ENCODE data around the gene C9orf153.
A peak's percentile ranks its signal among the peaks of the same experiment; 100 is the strongest.
"Not testable (repeated sequence)": the region's sequence is repeated elsewhere in the genome, so short reads cannot be mapped to it uniquely, and the experiment has no call there.

The C9orf153 gene

DNA sequence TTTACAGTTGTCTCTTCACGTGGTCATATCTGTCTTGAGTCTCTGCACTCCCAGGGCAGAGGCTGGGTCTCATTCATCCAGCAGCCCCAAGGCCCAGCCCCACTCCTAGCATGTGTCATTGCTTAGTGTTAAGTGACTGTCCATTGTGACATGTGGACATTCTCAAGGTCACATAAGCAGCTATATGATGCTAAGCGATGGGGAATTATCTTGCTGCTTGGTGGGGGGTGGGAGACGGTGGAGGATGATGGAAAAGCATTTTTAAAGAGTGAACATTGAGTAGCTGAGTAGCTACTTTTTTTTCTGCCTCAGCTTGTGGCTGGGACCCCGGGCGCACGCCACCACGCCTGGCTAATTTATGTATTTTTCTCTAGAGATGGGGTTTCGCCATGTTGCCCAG, at the start of gene C9orf153:
Gene C9orf153, minus strand, starts transcription at position 101 of the 400 bp plus-strand sequence. CDS start 30,054 bp downstream, outside the sequence.
- no peak for DNase-seq (ENCODE audit: low spot score)

DNA sequence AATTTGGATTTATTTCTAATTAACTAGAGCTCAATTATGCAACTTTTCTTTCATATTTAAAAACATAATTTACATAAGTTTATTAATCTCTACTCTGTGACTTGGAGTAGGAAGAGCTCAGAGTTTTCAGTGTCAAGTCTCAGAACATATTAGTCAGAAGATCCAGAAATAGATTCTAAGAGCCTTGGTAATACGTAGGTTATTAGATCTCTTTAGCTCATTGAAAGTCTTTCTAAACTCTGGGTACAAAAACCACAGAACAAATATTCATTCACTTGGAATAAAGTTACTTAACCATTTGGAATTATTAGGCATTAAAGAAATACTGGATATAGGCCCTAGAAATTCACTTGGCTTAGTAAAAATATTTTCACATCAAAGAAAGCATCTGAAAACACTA, 49.2 kb upstream of the C9orf153 start:
- DNase-seq (ENCODE audit: low spot score): no peak

DNA sequence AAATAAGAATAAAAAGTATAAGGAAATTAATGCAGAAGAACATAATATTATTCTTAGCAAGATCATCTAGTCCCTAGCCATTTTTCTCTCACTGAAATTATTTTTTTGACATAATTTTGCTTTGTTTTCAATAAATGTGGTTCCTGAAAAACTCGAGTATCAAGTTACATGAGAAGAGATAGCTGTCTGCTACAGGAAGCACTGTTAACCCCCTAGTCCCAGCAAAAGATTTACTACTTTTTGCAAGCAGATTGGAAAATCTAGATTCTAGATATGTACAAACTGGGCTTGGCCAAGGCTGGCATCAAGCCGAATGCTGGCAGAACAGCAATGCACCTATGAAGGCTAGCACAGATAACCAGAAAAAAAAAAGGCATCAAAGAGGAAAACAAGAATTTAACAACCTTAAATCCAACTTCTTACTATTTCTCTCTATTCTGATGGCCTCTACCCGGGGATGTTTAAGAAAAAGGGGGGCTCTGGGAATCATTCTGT, 44.8 kb upstream of the C9orf153 start:
- no peak for DNase-seq (ENCODE audit: low spot score)

DNA sequence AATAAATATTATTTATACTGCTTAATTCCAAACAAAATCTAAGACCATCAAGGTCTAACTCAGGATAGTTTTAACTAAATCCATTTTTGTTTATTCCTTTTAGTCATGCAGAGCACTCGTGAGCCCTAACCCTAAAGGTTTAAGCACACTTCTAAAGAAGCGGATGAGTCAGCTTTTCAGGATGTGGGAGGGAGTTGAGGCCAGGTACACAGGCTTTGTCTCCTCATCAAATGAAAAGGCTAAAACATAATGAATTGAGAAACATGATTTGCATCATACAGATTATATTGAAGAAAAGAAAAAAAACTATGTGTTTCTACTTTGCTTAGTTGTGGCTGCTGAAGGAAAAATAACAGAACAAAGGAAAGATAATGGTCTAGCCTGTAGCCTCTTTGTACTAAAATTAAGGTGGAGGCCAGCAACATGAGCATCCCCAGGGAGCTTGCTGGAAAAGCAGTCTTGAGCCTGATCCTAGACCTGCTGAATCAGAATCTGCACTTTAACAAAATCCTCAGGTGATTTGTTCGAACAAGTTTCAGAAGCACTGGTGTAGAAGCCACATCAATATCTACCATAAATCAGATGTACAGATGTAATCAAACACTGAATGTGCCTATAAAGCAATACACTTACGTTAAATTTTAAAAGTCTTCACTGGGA, 44.0 kb upstream of the C9orf153 start:
- peak; percentile 11 for DNase-seq (ENCODE audit: low spot score)

DNA sequence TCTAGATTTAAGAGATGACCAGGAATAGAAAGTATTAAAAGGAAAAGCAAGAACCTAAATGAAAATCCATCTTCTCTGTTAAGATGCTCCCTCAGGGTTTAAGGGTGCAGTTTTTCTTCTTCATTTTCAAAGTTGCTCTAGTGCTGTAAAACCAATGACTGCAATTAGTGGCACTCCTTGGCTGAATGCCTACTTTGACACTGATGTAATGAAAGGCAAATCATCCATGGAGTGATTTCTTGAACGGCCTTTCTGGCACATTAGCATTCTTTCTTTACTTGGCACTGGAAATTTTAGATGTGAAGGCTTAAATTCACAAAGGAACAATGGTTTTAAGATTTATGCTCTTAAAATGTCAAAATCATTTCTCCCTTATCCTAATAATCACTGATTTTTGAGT, 42.2 kb upstream of the C9orf153 start:
- no peak for DNase-seq (ENCODE audit: low spot score)

DNA sequence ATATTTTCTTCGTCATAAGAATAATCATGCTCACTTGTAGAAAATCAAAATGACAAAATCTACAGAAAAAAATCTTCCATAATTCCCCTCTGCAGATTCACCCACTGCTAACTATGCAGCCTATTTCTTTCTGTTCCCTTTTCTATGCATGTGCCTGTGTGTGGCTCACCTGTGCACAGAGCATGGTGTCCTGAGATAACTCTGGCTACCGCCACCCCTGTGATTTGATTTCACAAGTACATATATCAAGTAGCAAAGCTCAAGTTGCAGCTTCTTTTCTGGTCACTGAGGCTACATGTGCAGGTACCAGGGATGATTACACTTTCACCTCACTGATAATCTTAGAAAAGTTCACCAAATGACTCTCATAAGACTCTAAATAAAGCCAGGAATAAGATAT, 41.2 kb upstream of the C9orf153 start:
- DNase-seq (ENCODE audit: low spot score): no peak

DNA sequence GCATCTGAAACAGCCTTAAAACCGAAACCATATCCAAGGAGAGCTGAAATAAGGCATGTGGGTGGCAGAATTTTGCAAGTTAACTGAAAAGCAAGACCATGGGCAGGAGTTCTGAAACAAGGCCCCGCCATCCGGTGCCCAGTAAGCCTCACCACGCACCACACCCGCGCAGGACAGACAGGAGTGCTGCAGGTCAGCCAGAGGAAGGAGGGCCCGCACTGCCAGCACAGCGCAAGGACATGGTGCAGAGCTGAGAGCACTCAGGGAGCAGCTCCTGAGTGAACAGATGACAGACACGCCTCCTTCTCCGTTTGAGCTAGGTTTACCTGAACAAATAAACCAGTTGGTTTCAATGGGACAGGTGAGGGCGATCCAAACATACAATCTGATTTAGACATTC, 39.4 kb upstream of the C9orf153 start:
- no peak for DNase-seq (ENCODE audit: low spot score)

DNA sequence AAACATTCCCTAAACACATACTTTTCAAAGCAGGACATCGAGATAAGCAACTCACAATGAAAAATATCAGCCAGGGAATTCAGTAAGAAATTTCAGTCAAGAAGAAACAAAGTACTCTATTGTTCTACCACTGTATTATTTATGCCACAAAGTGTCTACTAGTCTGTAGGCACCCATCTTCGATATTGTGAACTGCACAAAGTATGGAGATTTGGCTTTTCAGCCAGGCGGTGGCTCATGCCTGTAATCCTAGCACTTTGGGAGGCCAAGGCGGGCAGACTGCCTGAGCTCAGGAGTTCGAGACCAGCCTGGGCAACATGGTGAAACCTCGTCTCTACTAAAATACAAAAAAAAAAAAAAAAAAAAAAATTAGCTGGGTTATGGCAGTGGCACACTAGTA, 30.9 kb upstream of the C9orf153 start:
- DNase-seq (ENCODE audit: low spot score): not testable (repeated sequence)

DNA sequence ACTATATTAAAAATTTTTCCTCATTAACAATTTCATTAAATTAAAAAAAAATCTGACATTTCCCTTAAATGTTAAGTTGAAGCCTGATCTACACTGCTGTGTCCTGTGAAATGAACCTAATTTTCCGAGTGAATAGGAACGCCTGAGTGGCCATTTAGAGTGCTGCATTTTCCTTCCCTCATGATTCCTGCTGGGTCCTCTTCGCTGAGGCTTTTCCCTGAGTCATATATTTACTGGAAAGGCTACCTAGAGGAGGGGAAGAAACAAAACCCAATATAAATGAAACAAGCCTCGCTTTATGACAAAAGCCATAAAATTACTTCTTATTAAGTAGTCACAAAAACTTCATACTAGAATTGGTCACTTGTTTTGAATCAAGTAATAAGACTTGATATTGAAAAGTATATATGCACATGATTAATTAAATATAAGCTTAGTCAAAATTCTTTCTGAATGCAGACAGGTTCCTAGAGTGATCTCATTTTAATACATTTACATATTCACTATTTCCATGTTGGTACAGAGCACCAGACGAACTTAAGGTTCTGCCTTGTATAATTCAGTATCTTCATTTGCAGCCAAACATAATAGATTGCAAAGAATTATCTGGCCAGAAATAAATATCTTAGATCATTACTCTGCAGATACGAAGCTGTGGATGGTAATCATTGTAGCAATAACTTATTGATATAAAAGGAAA, 29.2 kb upstream of the C9orf153 start:
- DNase-seq (ENCODE audit: low spot score): no peak

DNA sequence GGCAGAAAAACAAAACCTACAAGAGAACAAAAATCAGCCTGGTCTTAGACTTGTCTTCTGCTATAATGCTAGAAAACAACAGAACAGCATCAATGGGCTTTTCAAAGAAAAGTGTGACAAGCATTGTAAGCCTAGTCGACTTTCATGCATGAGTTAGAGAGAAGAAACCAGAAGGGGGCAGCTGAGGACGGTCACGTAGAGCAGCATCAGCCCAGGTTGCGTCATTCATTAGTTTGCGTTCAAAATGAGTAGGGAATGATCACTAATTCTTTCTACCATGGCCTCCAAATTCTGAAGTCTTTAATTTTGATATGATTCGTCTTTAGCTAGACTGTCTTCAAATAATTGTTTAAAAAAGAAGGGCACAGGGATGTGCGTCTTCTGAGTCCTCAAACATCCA, 27.6 kb upstream of the C9orf153 start:
- peak; percentile 8 for DNase-seq (ENCODE audit: low spot score)

DNA sequence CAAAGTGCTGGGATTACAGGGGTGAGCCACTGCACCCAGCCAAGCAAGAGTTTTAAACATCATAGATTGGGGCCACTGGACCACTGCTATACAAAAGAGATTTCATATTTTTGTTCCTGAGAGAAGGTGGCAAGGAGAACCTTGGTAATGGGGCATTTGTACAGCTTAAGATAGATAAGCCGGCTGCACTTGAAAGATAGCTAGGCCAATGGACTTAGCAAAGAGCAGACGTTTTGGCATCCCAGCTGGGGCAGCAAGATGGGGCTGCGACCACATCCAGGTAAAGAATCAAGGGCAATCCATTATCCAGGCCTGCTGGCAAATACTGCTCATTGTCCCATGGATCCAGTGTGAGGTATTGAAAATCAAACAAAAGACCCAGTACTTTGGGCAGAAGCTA, 26.8 kb upstream of the C9orf153 start:
- no peak for DNase-seq (ENCODE audit: low spot score)

DNA sequence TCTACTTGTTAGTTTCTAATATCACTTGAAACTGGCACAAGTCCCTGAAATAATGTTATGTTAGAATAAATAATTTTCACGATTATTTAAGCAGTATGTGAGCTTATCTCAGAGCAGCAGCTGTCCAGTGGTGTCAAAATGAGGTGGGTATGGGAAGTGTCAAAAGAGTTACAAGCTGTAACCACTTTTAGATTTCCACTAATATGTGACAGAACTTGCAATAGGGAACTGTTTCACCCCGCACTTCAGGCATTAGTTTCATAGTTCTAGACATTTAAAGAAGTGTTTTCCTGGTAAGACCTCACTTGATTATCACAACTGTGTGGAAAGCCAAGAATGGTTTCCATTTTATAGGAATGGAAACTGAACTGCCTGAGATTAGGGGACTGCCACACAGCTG, 25.8 kb upstream of the C9orf153 start:
- no peak for DNase-seq (ENCODE audit: low spot score)

DNA sequence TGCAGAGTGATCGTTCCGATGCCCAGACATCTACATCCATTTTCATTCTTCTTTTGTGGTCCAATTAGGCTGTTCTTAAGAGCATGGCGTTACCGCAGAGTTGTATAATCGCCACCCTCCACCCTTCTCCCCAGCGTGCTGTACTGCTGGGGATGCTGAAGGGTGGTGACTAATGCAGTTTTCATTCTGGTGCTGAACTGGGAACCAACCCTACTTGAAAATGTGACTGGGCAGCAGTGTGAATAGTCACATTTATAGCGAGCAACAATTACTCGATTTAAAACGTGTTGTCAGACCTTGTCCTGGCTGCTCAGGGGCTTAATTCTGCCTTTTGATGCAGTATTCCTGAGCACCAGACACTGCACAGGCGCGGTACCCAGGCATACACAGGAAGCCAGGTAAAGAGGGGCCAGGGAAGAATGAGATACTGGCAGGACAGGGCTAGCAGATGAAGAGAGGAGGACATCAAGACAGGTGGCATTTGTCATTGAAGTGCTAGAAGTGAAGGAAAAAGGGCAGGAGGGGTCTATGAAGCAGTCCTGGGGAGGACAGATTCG, 23.6 kb upstream of the C9orf153 start:
- DNase-seq (ENCODE audit: low spot score): peak; percentile 76

DNA sequence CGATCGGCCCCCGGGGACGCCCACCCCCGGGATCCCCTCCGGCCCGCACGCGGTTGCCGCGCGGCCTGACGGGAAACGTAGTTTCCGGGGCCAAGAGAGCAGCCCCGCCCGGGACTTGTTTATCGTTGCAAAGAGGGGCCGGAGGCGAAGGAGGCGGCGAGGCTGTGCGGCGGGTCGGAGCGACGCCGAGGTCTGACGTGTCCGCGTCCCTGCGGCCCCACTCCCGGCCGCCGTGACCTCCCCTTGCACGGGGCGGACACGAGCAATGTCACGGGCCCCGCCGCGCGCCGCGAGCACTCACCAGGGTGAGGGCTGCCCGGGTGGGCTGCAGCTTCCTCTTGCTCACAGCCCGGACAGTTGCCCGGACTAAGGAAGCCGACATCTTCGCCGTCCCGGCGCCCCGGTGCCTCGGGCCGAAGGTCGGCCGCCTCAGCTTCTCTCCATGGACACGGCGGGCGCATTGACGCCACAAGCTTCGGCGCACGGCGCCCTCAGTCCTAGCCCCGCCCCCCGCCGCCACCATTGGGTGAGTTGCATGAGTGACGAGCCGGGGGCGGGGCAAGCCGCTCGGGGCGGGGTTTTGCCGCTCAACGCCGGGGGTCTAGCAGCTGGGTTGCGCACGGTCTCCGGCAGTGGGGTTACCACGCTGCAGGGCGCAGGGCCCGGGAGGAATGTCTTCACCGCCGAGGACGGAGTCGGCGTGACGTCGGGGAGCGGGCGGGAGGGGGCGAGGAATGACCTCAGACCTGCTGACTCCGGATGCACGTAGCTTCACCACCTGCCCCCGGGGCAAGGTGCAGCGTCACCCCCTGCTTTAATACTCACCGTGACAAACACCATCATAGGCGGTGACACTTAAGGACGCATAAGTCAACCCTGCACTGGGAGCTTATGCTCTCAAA, 22.9 kb upstream of the C9orf153 start, which contains the start of gene ISCA1:
Gene ISCA1, minus strand, starts transcription at position 462 of the 902 bp plus-strand sequence. Its CDS starts 80 bp downstream, at position 382.
- DNase-seq (ENCODE audit: low spot score): peak; percentile 86

DNA sequence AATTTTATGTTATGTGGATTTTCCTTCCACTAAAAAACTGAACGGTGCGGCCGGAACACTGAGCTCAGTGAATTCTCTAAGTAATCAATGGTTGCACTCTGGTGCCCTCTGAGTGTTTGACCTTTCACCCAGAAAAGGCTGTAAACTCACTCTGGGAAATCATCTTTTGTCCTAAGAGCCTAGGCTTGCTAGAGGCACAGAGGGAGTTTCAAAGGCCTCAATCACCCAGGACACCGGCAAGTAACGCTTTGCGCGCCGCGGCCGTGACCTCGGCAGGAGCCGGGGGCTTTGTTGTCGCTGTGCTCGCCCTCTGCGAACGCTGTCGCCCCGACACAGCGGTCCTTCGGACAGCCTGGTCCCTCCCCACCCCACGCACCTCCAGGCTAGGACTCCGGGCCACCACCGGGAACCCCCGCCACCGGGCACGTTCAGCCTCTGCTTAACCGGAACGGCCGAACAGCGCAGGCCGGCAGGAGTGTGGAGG, 22.2 kb upstream of the C9orf153 start:
- DNase-seq (ENCODE audit: low spot score): peak; percentile 43

DNA sequence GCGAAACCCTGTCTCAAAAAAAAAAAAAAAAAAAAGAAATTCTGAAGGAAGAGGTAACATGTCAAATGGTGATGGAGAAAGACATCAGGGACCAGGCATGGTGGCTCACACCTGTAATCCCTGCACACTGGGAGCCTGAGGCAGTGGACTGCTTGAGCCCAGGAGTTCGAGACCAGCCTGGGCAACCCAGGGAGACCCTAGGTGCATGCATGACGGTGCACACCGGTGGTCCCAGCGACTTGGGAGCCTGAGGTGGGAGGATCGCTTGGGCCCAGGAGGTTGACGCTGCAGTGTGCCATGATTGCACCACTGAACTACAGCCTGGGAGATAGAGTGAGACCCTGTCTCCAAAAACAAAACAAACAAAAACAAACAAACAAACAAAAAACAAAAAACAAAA, 21.1 kb upstream of the C9orf153 start:
- no peak for DNase-seq (ENCODE audit: low spot score)

DNA sequence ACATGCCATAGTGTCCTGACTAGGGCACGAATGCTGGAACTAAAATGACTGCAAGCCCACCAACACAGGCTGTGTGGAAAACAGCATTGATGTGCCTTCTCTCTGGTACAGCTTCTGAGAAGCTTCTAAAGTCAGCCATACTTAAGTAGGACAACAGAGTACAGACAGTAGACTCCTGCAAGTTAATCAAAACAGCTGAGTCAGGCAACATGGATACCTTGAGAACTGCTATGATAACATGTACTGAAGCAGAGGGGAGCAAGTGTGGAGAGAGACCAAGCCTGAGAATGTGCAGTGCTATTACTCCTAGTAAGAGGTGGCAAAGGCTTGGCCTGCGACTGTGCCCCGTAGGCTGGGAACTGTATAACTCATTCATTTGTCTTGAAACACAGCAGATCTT, 20.4 kb upstream of the C9orf153 start:
- DNase-seq (ENCODE audit: low spot score): no peak

DNA sequence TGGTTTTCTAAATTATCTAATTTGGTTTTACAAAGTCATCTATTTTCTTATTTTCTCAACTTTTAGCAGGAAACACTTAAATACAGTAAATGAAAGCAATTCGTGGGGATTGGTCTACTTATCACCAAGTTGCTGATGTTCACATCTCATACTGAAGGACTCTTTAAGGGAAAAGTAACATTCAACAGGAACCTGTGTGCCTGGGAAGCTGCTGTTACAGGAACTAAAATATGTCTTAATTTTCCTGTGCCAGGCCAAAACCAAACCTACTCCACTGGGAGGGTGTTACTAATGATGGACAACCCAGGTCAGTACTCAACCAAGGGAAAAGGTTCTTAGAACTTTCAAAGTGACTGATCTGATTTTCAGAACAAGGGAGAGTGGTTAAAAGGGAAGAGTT, 17.6 kb upstream of the C9orf153 start:
- DNase-seq (ENCODE audit: low spot score): no peak

DNA sequence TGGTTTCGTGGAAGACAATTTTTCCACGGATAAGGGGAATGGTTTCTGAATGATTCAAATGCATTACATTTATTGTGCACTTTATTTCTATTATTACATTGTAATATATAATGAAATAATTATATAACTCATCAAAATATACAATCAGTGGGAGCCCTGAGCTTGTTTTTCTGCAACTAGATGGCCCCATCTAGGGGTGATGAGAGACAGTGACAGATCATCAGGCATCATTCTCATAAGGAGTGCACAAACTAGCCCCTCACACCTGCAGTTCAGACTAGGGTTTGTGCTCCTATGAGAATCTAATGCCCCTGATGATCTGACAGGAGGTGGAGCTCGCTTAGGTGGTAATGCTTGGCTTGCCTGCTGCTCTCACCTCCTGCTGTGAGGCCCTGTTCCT, 16.5 kb upstream of the C9orf153 start:
- DNase-seq (ENCODE audit: low spot score): no peak

DNA sequence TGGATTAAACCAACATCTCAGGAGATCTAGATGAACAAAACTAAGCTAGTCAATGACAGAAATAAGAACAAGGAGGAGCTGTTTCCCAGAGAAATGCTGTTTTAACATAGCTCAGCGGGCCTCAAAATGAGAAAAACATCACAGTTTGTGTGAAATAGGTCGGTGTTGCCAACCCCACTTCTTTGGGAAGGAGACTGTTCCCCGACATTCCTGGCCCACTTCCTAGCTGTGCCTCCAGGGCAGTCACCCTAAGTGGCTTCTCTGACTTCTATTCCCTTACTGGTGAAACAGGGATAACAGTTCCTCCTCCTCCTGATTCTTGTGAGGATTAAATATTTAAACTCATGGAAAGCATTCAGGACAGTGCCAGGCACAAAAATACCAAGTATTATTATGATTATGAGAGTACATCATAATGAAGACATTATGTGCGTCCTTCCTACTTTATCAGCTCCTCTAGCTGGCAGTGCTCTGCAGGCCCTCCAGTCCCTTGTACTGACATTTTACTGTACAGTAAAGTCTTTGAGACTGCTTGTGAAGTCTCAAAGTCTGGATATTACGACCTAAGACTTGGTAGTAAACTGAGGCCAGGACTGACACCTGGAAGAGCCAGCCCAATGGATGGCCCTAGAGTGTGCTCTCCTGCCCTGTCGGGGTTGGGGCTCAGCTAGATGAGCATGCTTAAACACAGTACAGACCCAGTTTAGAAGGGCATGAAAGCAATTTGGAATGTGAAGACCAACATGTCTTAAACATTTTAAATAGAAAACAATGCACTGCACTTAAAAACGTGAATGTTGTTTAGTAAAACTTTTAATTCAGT, 15.6 kb upstream of the C9orf153 start:
- DNase-seq (ENCODE audit: low spot score): no peak

DNA sequence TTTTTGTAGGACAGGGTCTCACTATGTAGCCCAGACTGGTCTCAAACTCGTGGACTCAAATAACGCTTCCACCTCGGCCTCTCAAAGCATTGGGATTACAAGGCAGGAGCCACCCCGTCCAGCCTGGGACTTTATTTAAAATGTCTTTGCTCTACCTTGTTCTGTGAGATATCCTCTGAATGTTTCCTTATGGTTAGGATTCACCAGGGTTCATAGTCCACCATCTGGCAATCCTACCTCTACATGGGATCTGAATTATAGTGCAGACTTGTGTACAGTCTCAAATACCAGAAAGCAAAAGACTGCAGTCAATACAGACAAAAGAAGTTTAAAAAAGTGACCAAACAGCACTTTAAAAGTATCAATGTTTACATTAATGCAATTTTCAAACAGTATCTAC, 12.8 kb upstream of the C9orf153 start:
- no peak for DNase-seq (ENCODE audit: low spot score)
